HG02642 (cell line): ENCODE results near the gene PROZ.
A peak's percentile ranks its signal among the peaks of the same experiment; 100 is the strongest.

Experiments used
- ATAC-seq: cut with Tn5 transposase; IDR thresholded peaks from one replicate; pipeline ENCODE4 v1.9.1; 2021; ENCODE audit warnings: mild to moderate bottlenecking; ENCODE audit not compliant: unreplicated experiment, poor library complexity

PROZ gene

DNA sequence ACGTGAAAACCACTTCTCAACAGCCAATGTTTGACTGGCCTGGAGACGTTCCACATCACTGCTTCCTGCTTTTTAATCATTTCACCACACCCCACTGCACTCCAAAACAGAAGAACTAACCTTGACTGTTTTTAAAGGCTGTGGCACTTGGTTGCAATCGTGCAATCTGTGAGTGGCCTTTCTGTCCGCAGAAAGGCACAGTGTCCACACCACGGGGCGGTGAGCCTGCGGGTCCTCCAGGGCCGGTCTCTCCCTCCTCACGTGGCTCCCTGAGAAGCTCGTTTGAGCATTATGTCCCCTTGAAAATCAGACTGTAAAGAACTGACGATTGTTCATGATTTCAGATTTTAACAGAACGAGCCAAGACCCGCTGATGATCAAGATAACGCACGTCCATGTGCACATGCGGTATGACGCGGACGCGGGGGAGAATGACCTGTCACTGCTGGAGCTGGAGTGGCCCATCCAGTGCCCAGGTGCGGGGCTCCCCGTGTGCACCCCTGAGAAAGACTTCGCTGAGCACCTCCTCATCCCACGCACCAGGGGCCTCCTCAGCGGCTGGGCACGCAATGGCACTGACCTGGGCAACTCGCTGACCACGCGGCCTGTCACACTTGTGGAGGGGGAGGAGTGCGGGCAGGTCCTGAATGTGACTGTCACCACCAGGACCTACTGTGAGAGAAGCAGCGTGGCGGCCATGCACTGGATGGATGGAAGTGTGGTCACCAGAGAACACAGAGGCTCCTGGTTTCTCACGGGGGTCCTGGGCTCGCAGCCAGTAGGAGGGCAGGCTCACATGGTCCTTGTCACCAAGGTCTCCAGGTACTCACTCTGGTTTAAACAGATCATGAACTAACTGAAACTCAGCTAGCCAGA, 13.0 kb downstream of the PROZ start:
- no peak for ATAC-seq

DNA sequence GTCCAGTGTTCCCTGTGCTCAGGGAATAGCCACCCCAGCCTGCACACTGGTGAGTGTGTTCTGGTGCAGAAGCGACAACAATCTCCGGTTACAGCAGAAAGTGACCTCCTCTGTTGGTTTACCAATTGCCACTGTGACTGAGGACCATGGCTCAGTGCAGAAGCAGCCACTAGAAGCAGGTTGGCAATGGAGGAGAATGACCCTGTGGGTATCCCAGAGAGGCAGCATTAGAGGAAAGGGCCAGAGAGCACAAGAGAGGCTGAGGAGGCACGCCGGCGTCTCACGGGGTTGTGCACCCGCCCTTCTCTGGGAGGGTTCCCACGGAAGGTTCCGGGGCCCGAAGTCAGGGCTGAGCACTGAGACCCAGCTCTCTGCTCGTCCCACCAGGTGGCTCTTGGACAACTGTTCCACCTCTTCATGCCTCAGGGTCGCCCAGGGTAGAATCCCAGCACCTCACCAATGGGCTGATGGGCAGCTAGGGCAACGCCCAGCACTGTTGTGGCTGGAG, 14.0 kb downstream of the PROZ start:
- no peak for ATAC-seq

DNA sequence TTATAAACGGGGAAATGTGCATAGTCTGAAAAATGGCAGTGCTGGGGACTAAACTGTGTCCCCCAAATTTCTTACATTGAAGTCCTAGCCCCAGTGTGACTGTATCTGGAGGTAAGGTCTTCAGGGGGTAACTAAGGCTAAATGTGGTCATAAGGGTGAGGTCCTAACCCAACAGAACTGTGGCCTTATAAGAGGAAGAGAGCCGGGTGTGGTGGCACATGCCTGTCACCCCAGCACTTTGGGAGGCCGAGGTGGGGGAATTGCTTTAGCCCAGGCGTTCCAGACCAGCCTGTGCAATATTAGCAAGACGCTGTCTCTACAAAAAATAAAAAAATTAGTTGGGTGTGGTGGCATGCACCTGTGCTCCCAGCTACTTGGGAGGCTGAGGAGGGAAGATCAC, 17.8 kb downstream of the PROZ start:
- no peak for ATAC-seq

DNA sequence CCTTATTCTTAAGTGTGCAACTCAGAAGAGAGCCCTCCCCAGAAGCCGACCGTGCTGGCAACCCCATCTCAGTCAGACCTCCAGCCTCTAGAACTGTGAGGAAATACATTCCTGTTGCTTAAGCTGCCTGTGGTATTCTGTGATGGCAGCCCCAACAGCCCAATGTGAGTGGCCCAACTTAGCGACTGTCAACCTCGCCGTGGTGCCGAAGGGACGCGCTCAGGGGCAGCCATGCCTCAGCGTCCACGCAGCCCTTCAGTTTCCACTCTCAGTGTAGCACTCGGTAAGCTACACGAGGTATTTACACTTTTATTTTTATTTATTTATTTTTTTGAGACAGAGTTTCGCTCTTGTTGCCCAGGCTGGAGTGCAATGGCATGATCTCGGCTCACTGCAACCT, 18.4 kb downstream of the PROZ start:
- ATAC-seq = no peak

DNA sequence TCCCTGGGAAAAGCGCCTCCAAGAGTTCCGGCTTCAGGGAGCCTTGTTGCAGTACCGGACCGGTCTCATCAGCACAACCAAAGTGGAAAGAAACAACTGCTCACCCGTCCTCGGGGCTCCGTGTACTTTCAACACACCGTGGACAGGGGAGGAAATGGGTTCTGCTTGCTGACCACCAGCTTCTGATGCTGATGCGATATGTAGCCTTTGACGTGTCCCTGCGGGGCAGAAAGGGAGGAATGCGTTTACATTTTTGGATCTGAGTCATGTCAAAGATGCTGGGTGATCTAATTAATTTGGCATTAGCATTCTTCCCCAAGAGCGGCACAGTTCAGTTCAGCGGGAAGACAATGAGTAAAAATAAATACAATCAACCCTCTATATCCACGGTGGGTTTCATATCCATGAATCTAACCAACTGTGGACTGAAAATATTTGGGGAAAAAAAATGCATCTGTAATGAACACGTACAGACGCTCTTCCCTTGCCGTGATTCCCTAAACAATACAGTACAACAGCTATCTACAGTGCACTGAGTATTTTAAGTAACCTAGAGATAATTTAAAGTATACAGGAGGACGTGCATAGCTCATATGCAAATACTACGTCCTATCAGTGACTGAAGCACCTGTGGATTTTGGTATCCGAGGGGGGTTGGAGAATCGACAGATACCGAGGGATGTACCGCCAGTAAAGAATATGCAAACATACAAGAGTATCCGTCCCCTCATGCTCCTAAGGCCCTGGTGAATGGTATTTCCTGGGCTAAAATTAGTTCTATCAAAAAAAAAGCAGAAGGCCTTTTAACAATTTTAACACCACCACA, 19.8 kb downstream of the PROZ start:
- ATAC-seq = no peak

DNA sequence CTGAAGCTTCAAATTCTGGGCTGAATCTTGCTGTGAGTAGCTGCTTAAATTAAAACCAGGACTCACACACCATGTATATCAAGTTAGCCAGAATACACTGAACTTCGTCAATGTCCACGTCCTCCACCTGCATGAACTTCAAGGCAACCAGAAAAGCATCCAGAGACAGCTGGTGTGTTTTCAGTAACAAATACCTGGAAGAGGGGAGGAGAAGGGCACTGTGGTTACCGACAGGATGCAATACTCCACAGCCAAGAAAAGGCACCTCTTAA, 20.4 kb downstream of the PROZ start:
- ATAC-seq = no peak

DNA sequence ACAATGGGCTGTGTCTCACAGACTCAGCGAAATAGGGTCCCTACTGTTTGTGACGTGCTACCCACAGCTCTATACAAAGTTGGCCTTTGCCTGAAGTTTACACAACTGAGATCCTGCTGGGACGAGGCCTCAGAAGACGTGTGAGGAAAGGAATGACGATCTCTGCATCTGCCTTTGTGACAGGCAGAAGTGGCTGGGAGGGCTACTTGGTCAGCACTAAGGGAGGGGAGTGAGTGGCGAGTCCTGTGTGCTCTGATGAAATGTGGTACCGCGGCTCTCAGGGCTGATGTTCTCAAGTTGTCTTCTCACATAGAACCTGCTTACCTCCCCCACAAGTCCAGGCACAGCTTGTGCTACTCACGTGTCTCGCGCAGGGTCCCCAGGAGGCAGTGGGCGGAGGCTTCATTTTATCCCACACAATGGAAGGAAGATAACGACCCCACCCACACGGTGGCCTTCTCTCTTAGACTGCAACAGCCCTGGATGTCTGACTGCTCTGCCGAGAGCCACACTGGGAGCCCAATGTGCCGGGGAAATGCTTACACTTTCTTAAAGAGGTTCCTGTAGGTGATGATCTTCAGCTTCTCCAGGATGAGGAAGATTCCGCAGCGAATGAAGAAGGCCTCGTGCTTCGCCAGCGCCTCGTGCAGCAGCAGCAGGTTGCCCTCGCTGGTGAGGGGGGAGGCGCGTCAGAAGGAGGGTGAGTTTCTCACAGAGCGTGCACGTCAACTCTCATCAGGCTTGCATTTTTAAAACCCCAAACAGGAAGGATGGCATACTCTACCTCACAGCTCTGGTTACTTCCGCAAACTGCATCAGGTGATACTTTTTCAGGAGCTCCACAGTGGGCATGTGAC, 21.2 kb downstream of the PROZ start:
- no peak for ATAC-seq

DNA sequence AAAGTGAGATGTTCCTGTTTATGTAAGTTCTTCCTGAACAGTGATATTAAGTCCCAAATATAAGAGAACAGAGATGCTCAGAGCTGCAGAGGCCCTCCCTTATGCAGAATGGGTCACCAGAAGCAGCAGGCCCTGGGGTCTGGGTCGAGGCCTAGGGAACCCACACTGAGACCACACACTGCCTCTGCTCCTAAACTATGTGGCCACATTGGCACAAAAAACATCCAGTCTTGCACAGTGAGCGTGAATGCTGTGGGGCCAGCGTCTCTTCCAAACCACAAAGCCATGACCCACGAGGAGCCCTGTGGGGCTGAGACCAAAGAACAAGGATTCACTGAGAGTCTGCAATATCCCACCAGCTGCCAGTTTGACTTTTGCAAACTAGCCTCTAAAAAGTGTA, 23.6 kb downstream of the PROZ start:
- ATAC-seq = no peak

DNA sequence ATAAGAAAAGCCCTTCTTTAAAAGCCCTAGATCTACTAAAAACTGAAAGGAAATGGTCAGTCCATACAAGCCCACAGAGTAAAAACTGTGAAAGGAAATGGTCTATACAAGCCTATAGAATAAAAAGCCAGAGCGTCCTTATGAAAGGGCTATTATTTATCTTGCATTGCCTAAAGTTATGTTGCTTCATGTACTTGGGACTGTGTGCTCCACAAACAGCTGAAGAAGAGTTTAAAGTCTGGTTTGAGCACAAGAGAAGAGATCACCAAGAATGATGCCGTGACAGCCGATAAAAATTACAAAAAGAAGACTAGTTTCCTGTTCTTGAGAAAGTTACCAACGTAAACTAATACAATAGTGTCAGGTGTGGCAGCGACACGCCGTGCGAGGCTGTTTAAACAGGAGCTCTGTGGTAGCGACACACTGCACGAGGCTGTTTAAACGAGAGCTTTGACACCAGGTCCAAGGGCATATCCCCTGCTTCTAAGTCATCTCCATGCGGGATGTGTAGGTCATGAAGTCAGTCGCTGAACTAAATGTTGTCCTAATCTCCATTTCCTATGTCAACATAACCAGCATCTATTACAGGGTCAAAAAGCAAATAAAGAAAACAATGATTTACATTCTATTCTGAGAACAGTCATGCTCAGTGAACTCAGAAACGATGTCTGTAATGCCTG, 25.1 kb downstream of the PROZ start:
- ATAC-seq = no peak

DNA sequence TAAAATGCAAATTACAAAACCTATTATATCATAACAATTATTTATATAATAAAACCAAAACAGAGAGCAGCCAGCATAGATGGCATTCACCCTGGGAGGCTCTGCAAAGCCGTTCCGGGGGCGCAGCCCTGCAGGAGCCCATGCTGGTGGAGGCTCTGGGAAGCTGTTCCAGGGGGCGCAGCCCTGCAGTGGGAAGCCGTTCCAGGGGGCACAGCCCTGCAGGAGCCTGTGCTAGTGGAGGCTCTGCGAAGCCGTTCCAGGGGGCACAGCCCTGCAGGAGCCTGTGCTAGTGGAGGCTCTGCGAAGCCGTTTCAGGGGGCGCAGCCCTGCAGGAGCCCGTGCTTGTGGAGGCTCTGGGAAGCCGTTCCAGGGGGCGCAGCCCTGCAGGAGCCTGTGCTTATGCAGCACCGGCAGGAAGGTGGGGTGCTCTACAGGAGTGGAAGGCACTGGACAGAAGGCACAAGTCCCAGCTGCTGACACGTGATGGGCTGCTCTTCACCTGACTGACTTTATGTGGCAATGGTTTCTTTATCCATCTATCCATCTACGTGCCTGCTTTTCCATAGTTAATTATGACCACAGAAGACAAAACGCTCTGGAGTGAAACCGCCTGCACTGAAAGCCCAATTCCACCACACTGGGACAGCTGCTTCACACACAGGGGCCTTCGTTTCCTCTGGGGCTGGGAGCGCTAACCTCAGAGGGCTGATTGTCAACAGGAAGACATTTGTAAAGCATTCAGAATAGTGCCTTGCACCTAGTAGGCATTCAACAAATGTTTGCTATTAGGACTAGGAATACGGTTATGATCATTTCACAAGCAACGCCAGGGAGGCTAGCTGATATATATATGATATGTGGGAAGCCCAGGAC, 26.4 kb downstream of the PROZ start:
- ATAC-seq = no peak

DNA sequence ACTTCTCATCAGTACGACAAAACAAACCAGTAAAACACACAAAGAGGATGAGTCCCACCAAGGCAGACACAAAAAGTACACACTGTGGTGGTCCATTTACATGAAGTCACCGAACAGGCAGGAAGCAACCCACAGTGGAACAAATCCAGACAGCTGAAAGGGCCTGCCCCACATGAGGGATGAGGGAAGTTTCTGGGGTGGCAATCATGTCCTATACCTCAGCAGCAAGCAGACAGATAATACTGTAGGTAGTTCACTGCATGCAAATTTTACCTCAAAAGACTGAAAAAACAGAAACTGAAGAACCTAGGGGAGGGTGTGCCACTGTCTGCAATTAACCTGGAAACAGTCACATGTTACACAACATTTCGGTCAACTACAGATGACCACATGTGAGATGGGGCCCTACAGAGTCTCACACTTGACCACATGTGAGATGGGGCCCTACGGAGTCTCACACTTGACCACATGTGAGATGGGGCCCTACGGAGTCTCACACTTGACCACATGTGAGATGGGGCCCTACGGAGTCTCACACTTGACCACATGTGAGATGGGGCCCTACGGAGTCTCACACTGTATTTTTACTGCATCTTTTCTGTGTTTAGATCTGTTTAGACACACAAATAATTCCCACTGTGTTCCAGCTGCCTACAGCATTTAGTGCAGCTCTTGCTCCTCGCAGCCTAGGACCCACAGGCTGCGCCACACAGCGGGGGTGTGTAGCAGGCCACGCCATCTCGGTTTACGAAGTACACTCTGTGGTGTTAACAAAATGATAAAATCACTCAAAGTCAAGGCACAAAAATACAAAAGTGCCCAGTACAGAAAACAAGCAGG, 27.8 kb downstream of the PROZ start:
- peak; percentile 78 for ATAC-seq

DNA sequence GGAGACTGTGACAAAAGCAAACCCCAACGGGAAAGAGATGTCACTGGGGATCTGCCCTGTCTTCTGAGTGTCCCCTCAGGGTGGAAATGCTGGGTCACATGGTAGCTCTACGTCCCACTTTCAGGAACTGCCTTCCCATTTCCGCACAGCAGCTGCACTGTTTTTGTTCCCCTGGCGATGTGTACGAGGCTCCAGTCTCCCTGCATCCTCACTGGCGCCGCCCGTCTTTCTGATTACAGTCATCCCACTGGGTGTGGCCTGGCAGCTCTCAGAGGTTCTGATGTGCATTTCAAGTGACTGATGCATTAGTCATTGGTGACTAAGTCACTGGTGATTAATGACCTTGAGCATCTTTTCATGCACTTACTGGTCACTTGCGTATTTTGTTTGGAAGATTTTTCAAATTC, 28.8 kb downstream of the PROZ start:
- ATAC-seq = no peak

DNA sequence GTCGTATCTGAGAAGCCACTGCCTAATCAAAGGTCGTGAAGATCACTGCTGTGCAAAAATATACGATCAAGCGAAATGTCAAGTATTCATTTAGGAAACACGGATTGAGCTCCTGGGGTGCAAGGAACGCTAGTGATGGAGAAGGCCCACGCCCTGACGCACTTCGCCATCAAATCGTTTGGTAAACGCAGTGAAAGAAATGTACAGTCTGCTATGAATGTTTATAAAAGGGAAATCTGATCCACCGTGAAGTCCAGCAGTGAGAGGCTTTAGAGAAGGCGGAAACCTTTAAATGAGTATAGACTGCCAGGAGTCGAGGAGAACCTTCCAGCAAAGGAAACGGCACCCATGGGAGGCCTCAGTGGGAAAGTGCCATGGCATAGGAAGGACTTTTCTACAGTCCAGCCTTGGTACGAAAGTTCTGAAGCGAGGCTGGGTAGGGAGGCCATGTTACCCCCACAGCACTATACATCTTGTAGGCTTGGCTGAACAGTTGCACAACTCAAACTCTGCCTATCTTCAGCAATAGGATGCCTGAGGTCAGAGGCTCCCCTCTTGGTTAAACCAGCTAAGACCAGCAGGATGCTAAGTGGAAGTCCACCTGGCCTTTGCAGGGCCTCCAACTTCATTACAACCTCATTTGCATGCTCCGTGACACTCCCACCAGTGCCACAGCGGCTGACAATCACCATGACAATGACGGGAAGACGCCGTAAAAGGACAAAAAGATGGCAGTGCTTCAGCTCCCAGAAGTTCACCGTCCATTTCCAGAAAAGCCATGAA, 29.6 kb downstream of the PROZ start:
- ATAC-seq = no peak

DNA sequence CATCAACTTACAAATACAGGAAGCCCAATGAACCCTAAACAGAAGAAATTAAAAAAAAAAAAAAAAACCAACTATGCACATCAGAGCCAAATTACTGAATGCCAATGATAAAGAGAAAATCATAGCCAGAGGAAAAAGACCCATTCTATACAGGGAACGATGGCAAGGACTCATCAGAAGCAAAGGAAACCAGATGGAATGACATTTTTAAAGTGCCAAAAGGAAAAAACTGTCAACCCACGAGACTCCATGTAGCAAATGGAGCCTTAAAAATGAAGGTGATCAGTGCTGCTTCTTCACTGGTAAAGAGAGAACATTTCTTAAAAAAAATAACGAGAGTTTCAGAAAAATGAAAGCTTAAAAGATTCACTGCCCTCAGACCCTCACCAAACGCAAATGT, 31.7 kb downstream of the PROZ start:
- no peak for ATAC-seq

DNA sequence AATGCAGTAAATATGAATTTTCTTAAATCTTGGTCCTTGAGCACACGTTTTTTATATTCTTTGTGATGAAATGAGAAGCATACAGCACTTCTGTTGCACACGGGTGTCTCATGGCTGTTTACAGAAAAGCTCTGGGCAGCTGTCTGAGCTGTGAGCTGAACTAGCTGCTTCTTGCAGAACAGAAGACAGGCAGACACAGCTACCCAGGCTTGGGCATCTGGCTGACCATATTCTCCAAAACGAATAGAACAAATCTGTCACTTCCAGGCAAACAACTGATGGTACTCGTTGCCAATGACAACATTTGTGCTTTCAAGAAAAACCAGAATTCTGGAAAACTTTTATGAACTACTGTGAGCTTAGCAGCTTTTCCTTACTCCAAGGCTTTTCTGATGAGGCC, 33.8 kb downstream of the PROZ start:
- ATAC-seq = no peak

DNA sequence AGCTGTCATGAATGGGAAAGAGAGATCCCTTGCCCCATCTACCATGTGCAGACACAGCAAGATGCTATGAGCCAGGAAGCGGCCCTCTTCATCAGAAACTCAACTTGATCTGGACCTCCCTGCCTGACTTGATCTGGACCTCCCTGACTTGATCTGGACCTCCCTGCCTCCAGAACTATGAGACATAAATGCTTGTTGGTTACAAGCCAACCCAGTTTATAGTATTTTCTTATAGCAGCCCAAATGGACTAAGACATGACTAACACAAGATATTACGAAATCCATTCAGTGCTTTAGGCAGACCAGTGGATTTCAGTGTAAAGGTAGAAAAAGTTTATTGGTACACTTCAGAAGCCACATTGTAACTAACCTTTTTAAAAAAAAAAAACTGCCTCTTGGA, 34.5 kb downstream of the PROZ start:
- ATAC-seq = no peak

DNA sequence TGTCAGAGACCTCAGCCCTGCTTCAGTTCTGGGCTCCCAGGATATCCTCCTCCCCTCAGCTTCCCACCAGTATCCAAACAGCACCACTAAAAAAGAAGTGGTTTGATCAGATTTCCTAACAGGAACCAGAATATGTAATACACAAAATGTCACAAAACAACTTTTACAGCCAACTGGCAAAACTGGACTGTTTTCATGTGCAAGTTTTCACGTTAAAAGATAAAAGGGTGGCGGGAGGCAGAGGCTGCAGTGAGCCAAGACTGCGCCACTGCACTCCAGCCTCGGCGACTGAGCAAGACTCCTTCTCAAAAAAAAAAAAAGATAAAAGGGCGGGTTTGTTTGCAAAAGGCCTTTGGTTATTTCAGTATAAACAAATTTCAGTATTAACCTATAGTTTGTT, 36.9 kb downstream of the PROZ start:
- no peak for ATAC-seq
